DMS153 treated with DMSO at 0.1 percent for 48 hours (cell line): Measurements from ENCODE around the gene CEP104.
A peak's percentile ranks its signal among the peaks of the same experiment; 100 is the strongest.

Experiments
- DNase-seq: peaks from one replicate; lab custom pipeline; 2025; ENCODE audit not compliant: unreplicated experiment; lab: John Stamatoyannopoulos, UW

Gene CEP104

DNA sequence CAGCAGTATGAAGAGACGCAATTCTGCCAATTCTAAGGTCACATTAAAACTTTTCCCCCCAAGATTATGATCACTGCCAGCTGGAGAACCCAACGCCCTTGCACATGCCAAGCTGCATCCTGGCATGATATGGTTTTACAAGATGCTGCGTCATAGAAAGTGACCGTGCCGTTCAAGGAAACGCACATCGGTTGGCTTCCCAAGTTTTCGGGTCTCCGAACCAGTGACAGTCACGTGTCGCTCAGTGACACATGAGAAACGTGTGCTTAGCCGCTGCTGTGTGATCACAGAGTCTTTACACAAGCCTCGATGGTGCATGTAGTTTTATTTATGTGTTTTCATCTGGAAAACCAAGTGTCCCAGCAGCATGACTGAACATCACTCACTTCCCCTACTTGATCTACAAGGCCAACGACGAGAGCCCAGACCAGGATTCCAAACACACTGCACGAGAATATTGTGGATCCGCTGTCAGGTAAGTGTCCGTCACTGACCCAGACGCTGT lies 77.0 kb downstream of the CEP104 start:
- DNase-seq = no peak

GRCh38 chr1:3779265-3779911 lies 77.6 kb downstream of the CEP104 start:
- DNase-seq = no peak

GRCh38 chr1:3778590-3779264 lies 78.3 kb downstream of the CEP104 start:
- DNase-seq = no peak

GRCh38 chr1:3777647-3778589 lies 79.1 kb downstream of the CEP104 start:
- DNase-seq = no peak

DNA sequence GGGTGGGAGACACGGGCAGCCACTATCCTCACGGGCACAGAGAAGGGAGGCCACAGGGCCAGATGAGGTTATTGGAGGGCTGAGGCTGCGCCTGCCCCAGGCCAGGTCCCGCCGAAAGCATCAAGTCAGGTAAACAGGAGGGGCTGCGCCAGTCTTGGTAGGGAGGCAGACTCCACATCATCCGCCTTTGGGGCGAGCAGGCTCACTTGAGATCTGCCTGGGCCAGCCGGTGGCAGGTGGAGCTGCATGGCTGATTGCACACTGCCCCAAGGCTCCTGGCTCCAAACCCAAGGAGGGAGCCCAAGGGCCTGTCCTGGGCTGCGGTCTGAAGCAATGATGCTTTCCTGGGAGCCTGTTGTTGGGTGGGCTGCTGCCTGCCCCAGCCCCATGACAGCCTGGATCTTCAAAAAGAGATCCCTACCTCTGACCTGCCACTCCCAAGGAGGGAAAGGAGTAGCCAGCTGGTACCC lies 79.9 kb downstream of the CEP104 start:
- no peak for DNase-seq

- DNase-seq = no peak
Measured at GRCh38 chr1:3776231-3776961, 80.6 kb downstream of the CEP104 start.

DNA sequence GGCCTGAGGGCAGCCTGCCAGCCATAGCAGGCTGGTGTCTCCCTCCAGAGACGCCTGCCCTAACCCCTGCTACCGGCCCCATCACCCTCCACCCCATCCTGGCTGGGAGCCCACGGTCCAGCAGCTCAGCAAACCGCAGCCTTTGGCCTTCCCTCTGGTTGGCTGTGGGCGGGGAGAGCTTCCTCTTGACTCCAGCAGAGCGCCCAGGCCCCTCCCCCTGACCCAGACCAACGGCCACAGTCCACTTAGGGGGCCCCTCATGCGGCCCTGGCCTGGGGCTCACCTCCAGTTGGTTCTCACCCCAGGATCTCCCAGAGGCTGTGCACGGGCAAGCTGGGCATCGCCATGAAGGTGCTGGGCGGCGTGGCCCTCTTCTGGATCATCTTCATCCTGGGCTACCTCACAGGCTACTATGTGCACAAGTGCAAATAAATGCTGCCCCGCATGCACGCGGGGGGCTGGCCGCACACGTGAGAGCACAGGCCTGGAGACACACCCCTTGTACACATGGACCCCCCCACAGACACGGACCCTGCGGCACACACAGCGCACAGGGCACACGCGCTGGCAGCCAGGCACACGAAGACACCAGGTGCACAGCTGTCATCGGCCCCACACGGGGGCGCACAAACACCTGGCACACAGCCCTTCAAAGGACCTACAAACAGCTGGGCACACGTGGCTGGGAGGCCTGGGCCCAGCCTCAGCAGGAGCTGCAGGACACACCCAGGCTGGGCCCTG lies 81.4 kb downstream of the CEP104 start:
- peak; percentile 35 for DNase-seq

DNA sequence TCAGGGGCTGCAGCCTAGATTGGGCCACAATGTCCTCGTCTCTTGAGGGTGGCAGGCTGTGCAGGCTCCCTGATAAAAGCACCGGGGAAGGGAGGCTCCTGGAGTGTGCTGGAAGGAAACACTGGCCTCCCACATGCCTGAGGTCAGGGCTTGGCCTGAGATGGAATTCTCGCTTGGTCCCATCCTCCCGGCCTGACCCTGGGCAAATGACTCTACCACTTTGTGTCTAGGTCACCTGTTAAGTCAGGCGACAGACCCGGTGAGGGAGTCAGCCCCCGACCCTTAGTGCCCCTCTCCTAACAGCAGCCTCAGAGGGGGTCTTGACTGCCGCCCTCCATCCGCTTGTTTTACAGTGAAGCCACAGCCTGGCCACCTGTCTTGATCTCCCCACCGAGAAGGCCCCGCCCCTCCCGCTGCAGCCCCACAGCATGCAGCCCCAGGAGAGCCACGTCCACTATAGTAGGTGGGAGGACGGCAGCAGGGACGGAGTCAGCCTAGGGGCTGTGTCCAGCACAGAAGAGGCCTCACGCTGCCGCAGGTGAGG lies 82.0 kb downstream of the CEP104 start:
- no peak for DNase-seq

- no peak for DNase-seq
Measured at GRCh38 chr1:3774276-3774945, 82.6 kb downstream of the CEP104 start.

- DNase-seq = no peak
Measured at GRCh38 chr1:3773572-3774275, 83.3 kb downstream of the CEP104 start.

- no peak for DNase-seq
Measured at GRCh38 chr1:3772715-3773571, 84.1 kb downstream of the CEP104 start, which contains the start of gene SMIM1. SMIM1 (plus strand) TSS chr1:3772749; CDS start chr1:3775374, 2,625 bp downstream.

DNA sequence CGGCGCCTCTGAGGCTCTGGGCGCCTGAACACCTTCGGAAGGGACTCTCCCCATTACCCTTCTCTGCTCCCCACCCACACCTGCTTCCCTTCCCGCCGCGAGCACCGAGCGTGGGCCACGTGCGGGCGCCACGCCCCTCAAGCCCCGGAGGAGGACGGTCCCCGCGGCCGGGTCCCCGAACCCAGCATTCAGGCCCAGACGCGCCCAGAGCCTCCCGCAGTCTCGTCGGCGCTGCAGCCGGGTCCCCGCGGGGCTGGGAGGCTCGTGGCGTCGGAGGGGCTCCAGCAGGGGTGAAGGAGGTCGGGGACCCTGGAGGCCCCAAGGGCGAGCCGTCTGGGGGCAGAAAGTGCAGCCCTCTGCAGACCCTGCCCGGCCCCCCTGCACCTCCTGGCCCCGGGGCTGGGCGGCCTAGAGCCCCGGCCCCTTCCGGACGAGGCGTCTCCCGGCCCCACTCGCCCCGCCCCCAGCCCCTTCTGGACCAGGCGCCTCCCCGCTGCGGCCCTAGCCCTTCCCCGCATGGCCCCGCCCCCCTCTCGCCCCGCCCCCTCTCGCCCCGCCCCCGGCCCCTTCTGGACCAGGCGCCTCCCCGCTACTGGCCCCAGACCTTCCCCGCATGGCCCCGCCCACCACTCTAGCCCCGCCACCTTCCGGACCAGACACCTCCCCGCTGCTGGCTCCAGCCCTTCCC lies 84.8 kb downstream of the CEP104 start:
- peak; percentile 26 for DNase-seq

GRCh38 chr1:3771108-3772026 lies 85.6 kb downstream of the CEP104 start:
- no peak for DNase-seq

DNA sequence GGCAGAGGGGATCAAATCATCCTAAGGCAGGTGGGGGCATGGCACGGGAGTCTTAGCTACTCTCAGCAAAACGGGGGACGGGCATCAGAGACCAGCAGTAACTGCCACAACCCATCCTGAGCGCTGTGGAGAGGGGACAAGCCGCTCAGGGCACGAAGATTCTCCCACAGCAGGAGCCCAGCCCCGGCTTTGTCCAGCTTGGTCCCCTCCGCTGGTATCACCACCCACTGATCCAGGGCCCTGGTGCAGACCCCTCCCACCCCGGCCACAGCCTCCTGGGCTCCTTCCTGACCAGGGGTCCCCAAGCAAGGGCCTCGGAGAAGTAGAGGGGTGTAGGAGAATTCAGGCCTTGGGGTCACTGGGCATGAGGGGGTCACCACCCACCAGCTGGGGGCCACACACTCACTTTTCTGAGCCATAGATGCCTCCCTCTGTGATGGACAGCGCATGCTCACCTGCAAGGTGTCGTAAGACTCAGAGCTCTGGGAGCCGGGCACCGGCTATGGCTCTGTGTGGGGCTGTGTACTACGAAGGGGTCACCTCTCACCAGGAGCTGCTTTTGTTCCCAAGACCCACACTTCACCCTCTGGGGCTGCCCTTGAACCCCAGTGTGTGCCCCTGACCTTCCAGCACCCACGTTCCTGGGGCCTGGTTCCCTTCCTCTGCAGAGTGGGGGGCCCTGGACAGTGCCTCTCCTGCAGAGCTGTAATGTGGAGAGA lies 86.8 kb downstream of the CEP104 start:
- DNase-seq = no peak

GRCh38 chr1:3768811-3769390 lies 88.1 kb downstream of the CEP104 start:
- DNase-seq = no peak
